Endothelial cell of umbilical vein (primary cell): ENCODE results near the gene DGCR6.

Experiments
- CTCF ChIP-seq, 2 donors: IDR thresholded peaks; 1 replicate in 1 of 2; 2 replicates in 1 of 2; pipeline ENCODE4 v1.5.1; 2011; ENCODE audit warnings: low read length in 2 of 2, mild to moderate bottlenecking in 2 of 2, moderate library complexity in 2 of 2, control low read depth in 1 of 2, inconsistent platforms in 1 of 2, low read depth in 1 of 2; ENCODE audit not compliant: insufficient read depth in 1 of 2; ENCODE audit errors: extremely low read depth in 1 of 2
- GATA2 ChIP-seq: IDR thresholded peaks from 2 replicates; pipeline ENCODE4 v1.7.0; 2011; ENCODE audit warnings: low read depth, mild to moderate bottlenecking, moderate library complexity, mixed read lengths, low read length; ENCODE audit not compliant: insufficient read length, insufficient read depth
- JUN ChIP-seq: IDR thresholded peaks from 2 replicates; pipeline ENCODE4 v1.6.1; 2011; ENCODE audit warnings: borderline replicate concordance, low read depth; ENCODE audit not compliant: insufficient read length, insufficient read depth
- POLR2A ChIP-seq: IDR thresholded peaks from 2 replicates; pipeline ENCODE4 v1.6.1; 2012; ENCODE audit warnings: low read depth, mild to moderate bottlenecking, control low read depth, low read length

GRCh38 chr22:18954990-18955571 lies 49.0 kb downstream of the DGCR6 start:
- no peak for TF ChIP-seq CTCF (IDR thresholded peaks at IDR 0.05; ENCODE audit: extremely low read depth in 1 of 2, insufficient read depth in 1 of 2, low read depth in 1 of 2, low read length in 2 of 2)
- no peak for TF ChIP-seq GATA2
- TF ChIP-seq JUN: no peak
- no peak for TF ChIP-seq POLR2A
